Esophagus mucosa (tissue), 1 donor: ENCODE results near the gene RAD9A. TPM values are rescaled to one million over a fixed set of nuclear protein-coding genes. Genes with fewer than 3 reads are reported as not detected.
A peak's percentile ranks its signal among the peaks of the same experiment; 100 is the strongest.

Source experiments
- ATAC-seq: fragments of 200-7000 bp; cut with Tn5 transposase; one replicate; pipeline ENCODE4 v1.9.1; 2020
- total RNA-seq: library from RNA; stranded (reverse); gene quantifications from one replicate; pipeline ENCODE4 v1.2.4, GENCODE V29; 2023
- donor health status: DM: yes; HTN: yes; CAD: no.

RAD9A gene
- total RNA-seq, 1 donor from 2014 or later = 15.3 TPM

GRCh38 chr11:67375320-67376055 lies 16.3 kb upstream of the RAD9A start:
- no peak for ATAC-seq

DNA sequence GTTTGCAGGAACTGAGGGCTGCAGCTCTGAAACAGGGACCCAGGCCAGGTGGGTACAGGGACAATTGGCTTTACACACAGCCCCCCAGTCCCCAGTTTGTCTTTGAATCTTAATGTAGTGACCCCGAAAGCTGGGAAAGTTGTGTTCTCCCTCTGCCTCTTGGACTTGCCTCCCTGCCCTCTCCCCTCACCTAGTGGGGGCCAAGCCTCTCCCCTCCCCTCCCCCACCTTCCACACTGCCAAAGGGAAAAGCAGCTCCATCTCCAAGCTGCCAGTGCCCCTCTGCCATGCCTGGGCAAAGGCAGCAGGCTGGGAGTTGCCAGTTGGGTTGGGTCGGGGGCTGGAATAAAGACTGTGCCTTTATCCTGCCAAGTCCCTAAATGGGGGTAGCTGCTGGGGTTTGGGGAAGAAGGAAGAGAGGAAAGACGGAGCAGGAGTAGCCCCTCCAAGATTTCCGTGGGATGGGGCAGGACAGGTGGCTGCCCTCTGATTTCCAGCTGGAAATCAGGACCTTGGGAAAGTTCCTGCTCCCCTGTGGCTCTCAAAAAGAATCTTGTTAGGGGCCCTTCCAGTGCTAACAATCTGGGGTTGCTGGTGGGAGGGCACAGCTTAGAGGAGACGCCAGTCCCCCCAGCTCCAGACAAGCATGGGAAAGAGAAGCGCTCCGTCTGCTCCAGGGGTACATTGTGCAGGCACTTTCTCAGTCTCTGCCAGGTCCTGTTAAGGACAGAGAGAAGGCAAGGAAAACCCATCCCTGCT lies 15.5 kb upstream of the RAD9A start:
- ATAC-seq = no peak

DNA sequence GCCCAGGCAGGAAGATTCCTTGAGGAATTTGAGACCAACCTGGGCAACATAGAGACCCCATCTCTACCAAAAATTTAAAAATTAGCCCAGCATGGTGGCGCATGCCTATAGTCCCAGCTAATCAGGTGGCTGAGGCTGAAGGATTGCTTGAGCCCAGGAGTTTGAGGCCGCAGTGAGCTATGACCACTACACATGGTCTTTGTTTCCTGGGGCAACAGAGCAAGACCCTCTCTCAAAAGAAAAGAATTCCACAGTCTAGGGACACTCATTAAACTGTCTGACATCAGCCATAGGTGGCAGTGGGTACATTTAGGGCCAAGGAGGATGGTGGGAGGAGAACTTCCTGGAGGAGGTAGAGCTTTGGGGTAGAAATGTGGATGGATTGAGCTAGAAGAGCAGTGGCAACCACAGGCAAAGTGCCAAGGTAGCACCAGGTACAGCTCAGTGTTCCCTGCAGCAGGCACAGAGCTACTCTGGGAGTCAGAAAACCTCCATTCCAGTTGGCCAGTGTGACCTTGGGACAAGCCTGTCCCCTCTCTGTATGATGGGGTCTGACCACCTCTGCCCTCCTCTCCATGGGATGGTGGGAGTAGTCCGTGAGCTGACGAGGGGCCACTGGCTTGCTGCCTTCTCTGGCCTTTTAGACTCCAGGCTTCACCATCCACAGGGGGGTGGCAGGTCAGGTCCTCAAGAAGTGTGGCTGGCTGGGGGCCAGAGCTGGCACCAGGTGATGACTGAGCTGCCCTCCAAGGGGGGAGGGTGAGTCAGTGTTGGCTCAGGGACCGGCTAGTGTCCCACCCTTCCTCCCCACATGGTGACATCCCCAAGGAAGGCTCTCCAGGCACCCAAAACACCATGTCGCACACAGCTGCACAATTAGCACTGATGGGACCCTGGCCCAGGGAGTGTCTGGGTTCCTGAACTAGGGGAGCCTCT lies 14.6 kb upstream of the RAD9A start:
- no peak for ATAC-seq

GRCh38 chr11:67378544-67378943 lies 13.2 kb upstream of the RAD9A start:
- ATAC-seq = no peak

DNA sequence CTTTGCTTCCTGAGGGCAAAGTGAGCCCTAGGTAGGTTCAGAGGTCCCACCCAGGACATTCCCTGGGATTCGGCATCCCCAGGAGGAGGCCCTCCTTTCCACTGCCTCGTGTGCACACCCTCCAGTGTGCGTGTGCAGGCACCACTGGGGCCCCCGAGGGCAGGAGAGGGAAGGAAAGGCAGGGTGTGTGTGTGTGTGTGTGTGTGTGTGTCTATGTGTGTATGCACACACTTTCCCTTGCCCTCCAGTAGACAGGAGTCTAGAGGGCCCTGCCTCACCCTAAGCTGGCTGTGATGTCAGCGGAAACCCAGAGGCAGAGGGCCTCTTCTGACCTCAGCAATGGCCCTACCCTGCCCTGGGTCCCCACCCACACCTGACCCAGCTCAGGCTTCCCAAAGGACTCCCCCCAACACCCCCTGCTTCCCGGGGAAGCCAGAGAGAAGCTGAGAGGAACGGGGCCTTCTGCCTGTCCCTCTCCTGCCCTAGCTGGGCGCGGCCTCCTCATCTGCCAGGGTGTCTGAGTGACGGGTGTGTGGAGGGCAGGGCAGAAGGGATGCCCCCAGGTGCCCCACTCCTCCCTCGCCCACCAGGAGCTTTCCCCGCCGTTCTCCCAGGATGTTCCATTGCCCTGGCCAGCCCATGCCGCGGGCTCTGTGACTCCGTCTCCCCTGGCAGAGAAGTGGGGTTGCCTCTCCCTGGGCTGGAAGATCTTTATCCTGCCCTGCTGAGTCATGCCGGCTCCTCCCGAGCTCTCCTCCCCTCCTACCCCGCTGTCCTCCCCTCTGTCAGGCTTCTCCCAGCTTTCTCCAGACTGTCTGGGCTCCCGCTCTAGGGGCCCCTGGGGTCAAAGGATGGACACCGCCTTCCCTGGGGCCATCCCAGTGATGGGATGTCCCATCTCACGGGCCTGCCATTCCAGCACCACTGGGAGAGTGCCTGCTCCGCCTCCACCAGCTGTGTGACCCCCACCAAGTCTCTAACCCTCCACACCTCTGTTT lies 12.4 kb upstream of the RAD9A start:
- peak; percentile 79 for ATAC-seq

DNA sequence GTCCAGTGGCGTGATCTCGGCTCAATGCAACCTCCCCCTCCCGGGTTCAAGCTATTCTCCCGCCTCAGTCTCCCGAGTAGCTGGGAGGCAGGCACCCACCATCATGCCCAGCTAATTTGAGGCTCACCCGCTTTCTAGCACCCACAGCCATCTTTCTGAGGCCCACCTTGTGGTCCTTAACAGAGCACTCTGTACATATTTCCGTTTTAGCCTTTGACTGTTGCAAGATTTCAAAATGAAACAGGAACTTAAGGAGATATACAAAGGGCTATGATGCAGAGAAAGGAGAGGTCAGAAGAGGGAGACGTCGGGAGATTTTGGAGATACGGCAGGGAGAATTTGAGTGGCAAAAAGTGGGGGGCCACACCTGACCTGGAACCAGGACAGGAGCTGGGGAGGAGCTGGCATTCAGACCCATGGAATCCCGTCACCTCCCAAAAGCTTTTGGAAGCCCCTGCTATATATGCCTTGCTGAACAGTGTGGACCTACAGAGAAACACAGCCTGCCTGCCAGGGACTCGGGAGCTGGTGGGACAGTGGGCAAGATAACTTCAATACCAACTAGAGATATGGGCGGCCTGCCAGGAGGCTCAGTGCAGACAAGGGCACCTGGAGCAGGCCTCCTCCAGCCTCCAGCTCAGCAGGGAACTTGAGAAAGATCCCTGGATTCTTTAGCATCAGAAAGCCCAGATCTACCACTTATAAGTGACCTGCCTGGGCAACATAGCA lies 10.4 kb upstream of the RAD9A start:
- ATAC-seq = no peak

DNA sequence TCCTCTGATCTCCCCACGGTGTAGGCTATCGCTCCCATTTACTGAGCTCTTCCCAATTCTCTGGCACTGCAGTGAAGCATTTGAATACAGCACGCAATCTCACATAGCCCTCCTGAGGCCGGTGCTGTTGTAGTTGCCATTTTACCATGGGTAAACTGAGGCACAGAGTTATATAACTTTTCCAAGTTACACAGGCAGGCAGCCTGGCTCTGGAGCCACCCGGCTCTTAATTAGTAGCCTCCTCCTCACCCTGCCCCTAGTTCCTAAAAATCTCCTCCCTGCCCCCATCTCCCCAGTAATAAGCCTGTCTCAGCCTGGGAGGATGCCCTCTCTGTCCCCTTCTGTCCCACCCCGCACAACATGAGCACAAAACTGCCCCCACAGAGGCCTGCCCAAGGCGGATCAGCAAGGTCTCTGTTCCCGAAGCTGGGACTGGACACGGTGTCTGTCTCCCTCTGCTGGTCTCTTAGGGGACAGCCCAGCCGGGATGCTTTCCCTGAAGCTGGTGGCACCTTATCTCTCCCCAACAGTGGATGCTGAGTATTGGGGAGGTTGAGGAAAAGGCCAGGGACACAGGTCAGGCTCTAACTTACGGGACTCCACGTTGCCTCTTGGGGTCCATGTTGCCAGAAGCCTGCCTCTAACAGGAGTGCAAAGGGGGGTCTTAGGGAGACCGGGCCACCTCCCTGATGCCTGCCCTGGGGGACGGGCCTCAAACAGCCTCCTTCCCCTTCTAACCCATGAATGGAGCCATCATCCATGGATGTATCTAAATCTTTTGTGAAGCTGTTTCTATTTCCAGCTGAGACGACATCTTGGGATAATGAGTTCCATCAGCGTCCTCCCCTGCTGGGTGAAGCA lies 9.3 kb upstream of the RAD9A start:
- ATAC-seq = peak; percentile 64

DNA sequence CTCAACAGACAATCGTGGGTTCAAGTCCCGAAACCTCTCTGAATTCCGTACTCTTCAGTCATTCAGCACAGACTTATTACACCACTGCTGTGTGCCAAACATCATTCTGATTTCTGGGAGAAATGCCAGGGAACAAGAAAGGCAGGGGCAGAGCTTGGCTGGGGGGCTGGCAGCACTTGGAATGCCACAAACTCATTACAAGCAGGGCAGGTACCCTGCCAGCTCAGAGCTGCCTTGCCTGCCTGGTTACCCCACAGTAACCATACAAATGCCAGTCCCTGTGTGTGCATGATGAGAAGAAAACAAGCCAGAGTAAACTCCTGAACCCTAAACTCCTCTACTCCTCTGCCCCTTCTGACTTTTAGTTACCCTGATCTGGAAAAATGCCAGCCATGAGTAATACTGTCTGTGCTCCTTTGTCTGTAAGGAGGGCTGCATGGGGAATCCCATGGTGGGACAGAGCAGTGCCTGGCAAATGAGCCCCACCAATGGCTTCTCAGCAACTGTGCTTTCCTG lies 6.9 kb upstream of the RAD9A start:
- peak; percentile 7 for ATAC-seq

- no peak for ATAC-seq
These were observed 4.7 kb upstream of the RAD9A start for GRCh38 chr11:67387069-67387468.

GRCh38 chr11:67387518-67387917 lies 4.3 kb upstream of the RAD9A start:
- no peak for ATAC-seq

- ATAC-seq = no peak
These were observed 2.3 kb upstream of the RAD9A start for GRCh38 chr11:67389477-67389876.

DNA sequence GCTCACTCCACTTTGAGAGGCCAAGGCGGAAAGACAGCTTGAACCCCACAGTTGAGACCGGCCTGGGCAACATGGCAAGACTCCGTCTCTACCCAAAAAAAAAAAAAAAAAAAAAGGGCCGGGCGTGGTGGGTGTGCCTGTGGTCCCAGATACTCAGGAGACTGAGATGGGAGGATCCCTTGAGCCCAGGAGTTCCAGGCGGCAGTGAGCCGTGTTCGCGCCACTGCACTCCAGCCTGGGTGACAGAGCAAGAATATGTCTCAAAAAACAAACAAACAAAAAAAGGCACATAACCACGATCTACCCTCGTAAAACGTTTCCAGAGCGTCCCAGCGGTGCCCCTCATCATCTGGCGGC lies 861 bp upstream of the RAD9A start:
- ATAC-seq = no peak

- ATAC-seq = peak; percentile 2
These were observed 463 bp downstream of the RAD9A start for GRCh38 chr11:67392183-67392715.

GRCh38 chr11:67393437-67393836 lies 1.7 kb downstream of the RAD9A start:
- no peak for ATAC-seq

DNA sequence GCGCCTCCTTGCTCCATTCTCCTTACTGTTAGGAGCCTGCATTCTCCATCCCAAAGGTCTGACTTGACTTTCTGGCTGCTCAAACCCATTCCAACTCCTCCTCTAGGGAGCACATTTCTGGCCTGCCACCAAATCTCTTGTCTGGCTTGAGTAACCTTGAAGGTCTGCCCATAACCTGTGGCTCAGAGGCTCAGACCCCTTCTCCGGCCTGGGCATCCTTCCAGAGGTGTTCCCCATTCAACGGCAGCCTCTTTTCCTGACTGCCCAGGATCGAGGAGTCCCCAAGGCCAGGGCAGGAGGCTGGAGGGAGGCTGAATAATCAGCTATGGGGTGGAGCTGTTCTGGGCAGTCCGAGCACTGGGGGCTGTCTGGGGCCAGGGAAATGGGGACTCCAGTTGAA lies 2.2 kb downstream of the RAD9A start:
- ATAC-seq = no peak

DNA sequence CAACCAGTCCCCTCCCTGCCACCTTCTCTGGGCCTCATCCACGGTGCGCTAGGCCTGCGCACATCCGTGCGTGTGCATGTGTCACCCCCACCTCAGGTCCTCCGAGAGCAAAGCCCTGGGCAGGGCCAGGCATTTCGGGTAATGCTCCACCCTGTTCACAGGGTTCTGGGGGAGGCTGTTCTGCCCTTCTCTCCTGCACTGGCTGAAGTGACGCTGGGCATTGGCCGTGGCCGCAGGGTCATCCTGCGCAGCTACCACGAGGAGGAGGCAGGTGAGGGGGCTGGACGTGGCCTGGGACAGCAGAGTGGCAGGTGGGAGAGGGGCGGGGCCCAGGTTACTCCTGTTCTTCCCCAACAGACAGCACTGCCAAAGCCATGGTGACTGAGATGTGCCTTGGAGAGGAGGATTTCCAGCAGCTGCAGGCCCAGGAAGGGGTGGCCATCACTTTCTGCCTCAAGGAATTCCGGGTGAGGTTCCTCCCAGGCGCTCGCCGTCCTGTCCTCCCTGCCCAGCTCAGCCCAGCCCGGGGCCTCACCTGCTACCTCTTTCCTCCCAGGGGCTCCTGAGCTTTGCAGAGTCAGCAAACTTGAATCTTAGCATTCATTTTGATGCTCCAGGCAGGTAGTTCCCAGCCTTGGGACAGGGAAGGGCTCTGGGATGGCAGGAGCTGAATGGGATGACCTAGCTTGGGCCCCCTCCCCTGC lies 3.9 kb downstream of the RAD9A start:
- ATAC-seq = no peak

DNA sequence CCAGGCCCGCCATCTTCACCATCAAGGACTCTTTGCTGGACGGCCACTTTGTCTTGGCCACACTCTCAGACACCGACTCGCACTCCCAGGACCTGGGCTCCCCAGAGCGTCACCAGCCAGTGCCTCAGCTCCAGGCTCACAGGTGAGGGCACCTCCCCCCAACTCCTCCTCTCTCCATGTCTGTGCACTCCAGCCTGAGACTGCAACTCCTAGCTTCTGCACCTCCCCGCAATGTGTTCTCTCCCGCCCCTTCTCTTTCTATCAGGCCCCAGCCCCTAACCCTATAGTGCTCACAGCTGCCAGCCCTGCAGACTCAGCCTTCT lies 4.4 kb downstream of the RAD9A start:
- ATAC-seq = no peak

DNA sequence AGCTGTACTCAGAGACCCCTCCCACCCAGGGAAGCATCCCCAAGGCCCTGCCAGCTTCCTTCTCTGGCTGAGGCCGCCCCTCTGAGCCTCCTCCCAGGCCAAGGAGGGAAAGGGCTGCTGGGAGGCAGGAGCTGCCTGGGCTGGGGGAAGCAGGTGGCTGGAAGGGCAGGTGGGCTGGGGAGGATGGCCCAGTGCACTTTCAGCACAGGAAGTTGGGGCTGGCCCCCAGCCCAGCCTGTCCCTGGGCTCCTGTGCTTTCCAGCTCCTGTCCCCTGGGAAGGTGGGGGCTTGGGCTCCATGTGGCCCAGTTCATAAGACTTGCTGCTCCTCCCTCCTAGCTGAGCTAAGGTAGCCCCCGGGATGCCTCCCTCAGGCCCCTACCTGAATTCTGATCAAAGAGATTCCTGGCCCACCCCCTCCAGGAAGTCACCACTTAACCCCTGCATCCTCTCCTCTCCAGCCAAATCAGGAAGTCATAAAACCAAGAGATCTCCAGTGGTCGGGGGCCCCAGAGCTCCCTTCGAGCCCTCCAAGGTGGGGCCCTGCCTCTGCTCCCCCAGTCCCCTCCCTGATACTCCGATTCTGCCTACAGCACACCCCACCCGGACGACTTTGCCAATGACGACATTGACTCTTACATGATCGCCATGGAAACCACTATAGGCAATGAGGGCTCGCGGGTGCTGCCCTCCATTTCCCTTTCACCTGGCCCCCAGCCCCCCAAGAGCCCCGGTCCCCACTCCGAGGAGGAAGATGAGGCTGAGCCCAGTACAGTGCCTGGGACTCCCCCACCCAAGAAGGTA lies 5.0 kb downstream of the RAD9A start:
- ATAC-seq = no peak
